ENCODE data around the gene PAPPA2.
"Not testable (repeated sequence)": the region's sequence is repeated elsewhere in the genome, so short reads cannot be mapped to it uniquely, and the experiment has no call there.

Gene PAPPA2

GRCh38 chr1:176603696-176604095 lies 140.7 kb downstream of the PAPPA2 start:
- no peak for DNase-seq (ENCODE audit: low read depth, low spot score)

GRCh38 chr1:176604461-176604860 lies 141.5 kb downstream of the PAPPA2 start:
- no peak for DNase-seq (ENCODE audit: low read depth, low spot score)

- no peak for DNase-seq (ENCODE audit: low read depth, low spot score)
Observed at GRCh38 chr1:176605176-176605575, 142.2 kb downstream of the PAPPA2 start.

- DNase-seq (ENCODE audit: low read depth, low spot score), result no peak
Observed at GRCh38 chr1:176609556-176610408, 146.8 kb downstream of the PAPPA2 start.

- DNase-seq (ENCODE audit: low read depth, low spot score), result no peak
Observed at GRCh38 chr1:176612791-176613190, 149.8 kb downstream of the PAPPA2 start.

GRCh38 chr1:176617881-176618280 lies 154.9 kb downstream of the PAPPA2 start:
- DNase-seq (ENCODE audit: low read depth, low spot score), result no peak

GRCh38 chr1:176619261-176619660 lies 156.3 kb downstream of the PAPPA2 start:
- DNase-seq (ENCODE audit: low read depth, low spot score), result no peak

GRCh38 chr1:176625365-176625764 lies 162.4 kb downstream of the PAPPA2 start:
- no peak for DNase-seq (ENCODE audit: low read depth, low spot score)

GRCh38 chr1:176626572-176627061 lies 163.6 kb downstream of the PAPPA2 start:
- no peak for DNase-seq (ENCODE audit: low read depth, low spot score)

- no peak for DNase-seq (ENCODE audit: low read depth, low spot score)
Observed at GRCh38 chr1:176628775-176629174, 165.8 kb downstream of the PAPPA2 start.

- DNase-seq (ENCODE audit: low read depth, low spot score), result not testable (repeated sequence)
Observed at GRCh38 chr1:176634733-176635132, 171.8 kb downstream of the PAPPA2 start.

GRCh38 chr1:176638713-176639526 lies 175.9 kb downstream of the PAPPA2 start:
- no peak for DNase-seq (ENCODE audit: low read depth, low spot score)

GRCh38 chr1:176643536-176643935 lies 180.6 kb downstream of the PAPPA2 start:
- DNase-seq (ENCODE audit: low read depth, low spot score), result no peak

- DNase-seq (ENCODE audit: low read depth, low spot score), result no peak
Observed at GRCh38 chr1:176648556-176648955, 185.6 kb downstream of the PAPPA2 start.

- no peak for DNase-seq (ENCODE audit: low read depth, low spot score)
Observed at GRCh38 chr1:176656257-176656995, 193.5 kb downstream of the PAPPA2 start.

- DNase-seq (ENCODE audit: low read depth, low spot score), result no peak
Observed at GRCh38 chr1:176669782-176670181, 206.8 kb downstream of the PAPPA2 start.

- DNase-seq (ENCODE audit: low read depth, low spot score), result no peak
Observed at GRCh38 chr1:176670853-176671252, 207.9 kb downstream of the PAPPA2 start.

- no peak for DNase-seq (ENCODE audit: low read depth, low spot score)
Observed at GRCh38 chr1:176682830-176683535, 220.0 kb downstream of the PAPPA2 start.

- DNase-seq (ENCODE audit: low read depth, low spot score), result no peak
Observed at GRCh38 chr1:176691251-176692228, 228.6 kb downstream of the PAPPA2 start.

GRCh38 chr1:176692431-176692830 lies 229.5 kb downstream of the PAPPA2 start:
- no peak for DNase-seq (ENCODE audit: low read depth, low spot score)

All from activated CD4-positive, CD25-positive, alpha-beta regulatory T cell treated with anti-CD3 and anti-CD28 coated beads, Interleukin-2, amount 50 U/mL, for 16 hours (primary cell).